ENCODE results near the gene PRPF38B.

Gene PRPF38B

GRCh38 chr1:108686614-108687313 lies 5.3 kb upstream of the PRPF38B start:
- Mint-ChIP-seq H3K36me3 (ENCODE audit: low read depth) (no peaks in the 10 kb centered on the region), H3K27ac (peak overlapping the region; percentile 46 to 80 (median 64)), H3K9me3 (no peaks in the 10 kb centered on the region), H3K4me3 (no peak overlapping the region), H3K27me3 (ENCODE audit: low read depth) (no peaks in the 10 kb centered on the region), H3K4me1 (peaks cover 34% of the 10 kb centered on the region)
- TF ChIP-seq CTCF (IDR thresholded peaks at IDR 0.05; ENCODE audit: unreplicated experiment in 3 of 3): no peak

- Mint-ChIP-seq H3K27ac (peak overlapping the region; percentile 97 to 98 (median 98)), H3K36me3 (ENCODE audit: low read depth) (peaks cover 7% of the 10 kb centered on the region), H3K9me3 (no peaks in the 10 kb centered on the region), H3K4me1 (peaks cover 43% of the 10 kb centered on the region), H3K27me3 (ENCODE audit: low read depth) (no peaks in the 10 kb centered on the region), H3K4me3 (peak overlapping the region; percentile 96 to 98 (median 98))
- no peak for TF ChIP-seq CTCF (IDR thresholded peaks at IDR 0.05; ENCODE audit: unreplicated experiment in 3 of 3)
Observed at GRCh38 chr1:108691128-108691941, 775 bp upstream of the PRPF38B start.

GRCh38 chr1:108692724-108693655 lies 880 bp downstream of the PRPF38B start:
- peaks cover 23% of the 10 kb centered on the region for H3K36me3 Mint-ChIP-seq (ENCODE audit: low read depth)
- TF ChIP-seq CTCF (IDR thresholded peaks at IDR 0.05; ENCODE audit: unreplicated experiment in 3 of 3): peak in 2 of 3 experiments; percentile 22 to 42
- H3K9me3 Mint-ChIP-seq: no peaks in the 10 kb centered on the region
- H3K27ac Mint-ChIP-seq: peak overlapping the region; percentile 97 to 98 (median 98)
- H3K4me1 Mint-ChIP-seq: peaks cover 31% of the 10 kb centered on the region
- peak overlapping the region; percentile 96 to 98 (median 98) for H3K4me3 Mint-ChIP-seq
- H3K27me3 Mint-ChIP-seq (ENCODE audit: low read depth): no peaks in the 10 kb centered on the region

- TF ChIP-seq CTCF (IDR thresholded peaks at IDR 0.05; ENCODE audit: unreplicated experiment in 3 of 3): no peak
- Mint-ChIP-seq H3K4me3 (peak overlapping the region in 2 of 3 experiments; percentile 20 to 37), H3K4me1 (peaks cover 27% of the 10 kb centered on the region), H3K9me3 (no peaks in the 10 kb centered on the region), H3K27ac (no peak overlapping the region), H3K36me3 (ENCODE audit: low read depth) (peaks cover 49% of the 10 kb centered on the region), H3K27me3 (ENCODE audit: low read depth) (no peaks in the 10 kb centered on the region)
Observed at GRCh38 chr1:108695535-108695934, 3.4 kb downstream of the PRPF38B start.

GRCh38 chr1:108699375-108700332 lies 7.5 kb downstream of the PRPF38B start:
- peaks cover 6% of the 10 kb centered on the region for H3K4me1 Mint-ChIP-seq
- H3K27ac Mint-ChIP-seq: no peak overlapping the region
- H3K9me3 Mint-ChIP-seq: no peaks in the 10 kb centered on the region
- H3K4me3 Mint-ChIP-seq: no peak overlapping the region
- no peaks in the 10 kb centered on the region for H3K27me3 Mint-ChIP-seq (ENCODE audit: low read depth)
- H3K36me3 Mint-ChIP-seq (ENCODE audit: low read depth): peaks cover 60% of the 10 kb centered on the region
- TF ChIP-seq CTCF (IDR thresholded peaks at IDR 0.05; ENCODE audit: unreplicated experiment in 3 of 3): no peak

All from nephron (organoid).